Measurements from ENCODE around the gene ZFP91. TPM values are rescaled to one million over a fixed set of nuclear protein-coding genes. Genes with fewer than 3 reads are reported as not detected.

Gene ZFP91
- total RNA-seq, 4 donors from 2014 or later = 40.9 to 49.8 (median 46.6) TPM

GRCh38 chr11:58629857-58630256, 51.0 kb downstream of the ZFP91 start:
- ATAC-seq (ENCODE audit: low FRiP score) (no peak), DNase-seq (ENCODE audit: low spot score) (no peak)
- TF ChIP-seq CTCF (IDR thresholded peaks at IDR 0.05) = no peak

GRCh38 chr11:58631378-58631777, 52.5 kb downstream of the ZFP91 start:
- no peak for DNase-seq (ENCODE audit: low spot score)
- TF ChIP-seq CTCF (IDR thresholded peaks at IDR 0.05) = no peak
- no peak for ATAC-seq (ENCODE audit: low FRiP score)

- DNase-seq (ENCODE audit: low spot score) (no peak), ATAC-seq (ENCODE audit: low FRiP score) (no peak)
- no peak for TF ChIP-seq CTCF (IDR thresholded peaks at IDR 0.05)
Measured at GRCh38 chr11:58632510-58632909, 53.6 kb downstream of the ZFP91 start.

- no peak for ATAC-seq (ENCODE audit: low FRiP score)
- DNase-seq (ENCODE audit: low spot score) = no peak
- TF ChIP-seq CTCF (IDR thresholded peaks at IDR 0.05) = no peak
Measured at GRCh38 chr11:58636587-58636986, 57.7 kb downstream of the ZFP91 start.

GRCh38 chr11:58637371-58637770, 58.5 kb downstream of the ZFP91 start:
- ATAC-seq (ENCODE audit: low FRiP score) (no peak), DNase-seq (ENCODE audit: low spot score) (no peak)

GRCh38 chr11:58639103-58639502, 60.2 kb downstream of the ZFP91 start:
- DNase-seq (ENCODE audit: low spot score) (no peak), ATAC-seq (ENCODE audit: low FRiP score) (no peak)
- TF ChIP-seq CTCF (IDR thresholded peaks at IDR 0.05) = no peak

More at GRCh38 chr11:58637371-58637770, 58.5 kb downstream of the ZFP91 start:
- TF ChIP-seq CTCF (IDR thresholded peaks at IDR 0.05) = no peak

GRCh38 chr11:58639669-58640068, 60.8 kb downstream of the ZFP91 start:
- DNase-seq (ENCODE audit: low spot score) (no peak), ATAC-seq (ENCODE audit: low FRiP score) (no peak)
- TF ChIP-seq CTCF (IDR thresholded peaks at IDR 0.05) = no peak
